Ovary (tissue), 9 donors: ENCODE results near the gene CNGA3. TPM values are rescaled to one million over a fixed set of nuclear protein-coding genes. Genes with fewer than 3 reads are reported as not detected.

Experiments
- DNase-seq, 5 donors: peaks; one replicate each; pipeline ENCODE4 v3.0.0-alpha.2; 2019 to 2020
- H3K27ac ChIP-seq, 2 donors: fragments of 200-600 bp; one replicate each; pipeline versions ENCODE4 v1.5.1 to v1.8.0; 2019 to 2022
- H3K27me3 ChIP-seq: fragments of 200-600 bp; one replicate; pipeline ENCODE4 v1.8.0; 2022
- H3K36me3 ChIP-seq: fragments of 200-600 bp; sonication (generic); one replicate; pipeline ENCODE4 v1.5.1; 2019
- H3K4me1 ChIP-seq: one replicate; pipeline ENCODE4 v1.8.1; 2013; ENCODE audit warnings: mild to moderate bottlenecking, moderate library complexity; ENCODE audit not compliant: insufficient read depth
- H3K4me3 ChIP-seq: fragments of 200-600 bp; sonication (generic); one replicate; pipeline ENCODE4 v1.5.1; 2017
- H3K9me3 ChIP-seq, 2 donors: fragments of 200-600 bp in 1 of 2; sonication (generic) in 1 of 2; one replicate each; pipeline versions ENCODE4 v1.5.1 to v1.8.1; 2013 to 2019; ENCODE audit warnings: mild to moderate bottlenecking in 1 of 2, moderate library complexity in 1 of 2
- CTCF ChIP-seq, 3 donors: fragments of 450-650 bp in 2 of 3; fragments of 200-600 bp in 1 of 3; IDR thresholded peaks; one replicate each; pipeline versions ENCODE4 v1.5.1 to v1.8.0; 2016 to 2022; ENCODE audit warnings: antibody characterized with exemption in 3 of 3, mild to moderate bottlenecking in 1 of 3
- EP300 ChIP-seq: sonication (generic); formaldehyde crosslinking; IDR thresholded peaks from one replicate; pipeline ENCODE4 v1.6.1; 2017; ENCODE audit warnings: antibody characterized with exemption
- POLR2A ChIP-seq: fragments of 450-650 bp; IDR thresholded peaks from one replicate; pipeline ENCODE4 v1.6.1; 2017; ENCODE audit warnings: antibody characterized with exemption, mild to moderate bottlenecking, moderate library complexity
- WGBS, 3 donors: extraction: QIAGEN DNeasy Blood & Tissue Kit in 1 of 3; methylation state at CpG; one replicate each; pipeline versions ENCODE4 v1.1.5 to v1.1.7; 2013 to 2017; 5-methylcytosine and 5-hydroxymethylcytosine counted together
- intact Hi-C, 4 donors: fragments of 100-400 bp; cut with DNase I; formaldehyde crosslinking; loops; one replicate each; pipeline versions ENCODE4 v1.11.0 to v1.15.1; 2022 to 2023
- polyA plus RNA-seq, 2 donors: library from polyadenylated mRNA; stranded (reverse); fragments of 200-250 nt in 1 of 2; fragments of 350-450 nt in 1 of 2; fragmentation: Illumina TruSeq in 1 of 2; extraction: RNeasy Lipid Tissue Mini Kit (QIAGEN cat#74804) in 1 of 2; gene quantifications; one replicate each; pipeline ENCODE4 v1.2.3, GENCODE V29; 2013 to 2014
- total RNA-seq, 7 donors: library from RNA; depleted of rRNA in 2 of 7; stranded (reverse); fragments of >200 nt in 2 of 7; fragmentation: NEBNext Ultra II Directional in 3 of 7; extraction: Animal tissue kit (Norgen Biotek cat#: 25700) in 3 of 7; gene quantifications; one replicate each; pipeline versions ENCODE4 v1.1.0 to v1.2.4, GENCODE V29; 2016 to 2023
- donor health status: DM: no; HTN: no; CAD: no; lungs with moderate emphysema.
- donor health status: DM: no; HTN: no; CAD: no.
- donor health status: Bipolar disorder and iron deficiency.
- donor health status: DM: yes; HTN: yes; CAD: no.
- donor health status: DM: no; HTN: no; CAD: no.
- donor health status: DM: yes; HTN: yes; CAD: no.

Gene CNGA3
- total and polyA plus RNA-seq, 9 donors: 0.05 to 0.34 (median 0.10) TPM; not detected in 6

GRCh38 chr2:98311771-98312545, 34.3 kb upstream of the CNGA3 start:
- TF ChIP-seq POLR2A: no peak
- no peak for TF ChIP-seq CTCF (IDR thresholded peaks at IDR 0.05)
- no peak for TF ChIP-seq EP300
- Histone ChIP-seq H3K36me3 (no peaks in the 10 kb centered on the region), H3K27ac (no peak overlapping the region), H3K9me3 (no peaks in the 10 kb centered on the region), H3K4me1 (no peaks in the 10 kb centered on the region), H3K27me3 (no peaks in the 10 kb centered on the region), H3K4me3 (no peak overlapping the region)
- intact Hi-C loops: no loop called here
- 76 to 86% (median 80%) methylated on average over 33 of the region's 33 CpGs for WGBS, 3 donors
- DNase-seq: no peak

GRCh38 chr2:98313492-98314250, 32.6 kb upstream of the CNGA3 start:
- 79 to 83% (median 82%) methylated on average over 8 of the region's 8 CpGs for WGBS, 3 donors
- intact Hi-C loops: no loop called here
- H3K4me1 ChIP-seq: no peaks in the 10 kb centered on the region
- H3K27ac ChIP-seq: no peak overlapping the region
- TF ChIP-seq POLR2A (no peak), EP300 (no peak), CTCF (IDR thresholded peaks at IDR 0.05) (no peak)
- no peaks in the 10 kb centered on the region for H3K36me3 ChIP-seq
- H3K4me3 ChIP-seq: no peak overlapping the region
- H3K27me3 ChIP-seq: no peaks in the 10 kb centered on the region
- no peaks in the 10 kb centered on the region for H3K9me3 ChIP-seq
- DNase-seq: no peak

GRCh38 chr2:98314251-98314650, 32.0 kb upstream of the CNGA3 start:
- TF ChIP-seq POLR2A: no peak
- TF ChIP-seq CTCF (IDR thresholded peaks at IDR 0.05): no peak
- no peak for TF ChIP-seq EP300
- Histone ChIP-seq H3K4me3 (no peak overlapping the region), H3K9me3 (no peaks in the 10 kb centered on the region), H3K4me1 (no peaks in the 10 kb centered on the region), H3K27me3 (no peaks in the 10 kb centered on the region), H3K36me3 (no peaks in the 10 kb centered on the region), H3K27ac (no peak overlapping the region)
- intact Hi-C loops: no loop called here
- DNase-seq: no peak
- WGBS, 3 donors: 79 to 88% (median 87%) methylated on average over 4 of the region's 4 CpGs

GRCh38 chr2:98315957-98316356, 30.3 kb upstream of the CNGA3 start:
- WGBS, 3 donors: 91 to 94% (median 92%) methylated on average over 2 of the region's 2 CpGs
- no peak overlapping the region for H3K4me3 ChIP-seq
- H3K9me3 ChIP-seq: peaks cover 0 to 4% of the 10 kb centered on the region in 2 donors
- no peak for TF ChIP-seq POLR2A
- no peak for TF ChIP-seq EP300
- no peak for TF ChIP-seq CTCF (IDR thresholded peaks at IDR 0.05)
- no peaks in the 10 kb centered on the region for H3K4me1 ChIP-seq
- DNase-seq: no peak
- H3K27me3 ChIP-seq: no peaks in the 10 kb centered on the region
- no peak overlapping the region for H3K27ac ChIP-seq
- no peaks in the 10 kb centered on the region for H3K36me3 ChIP-seq
- intact Hi-C loops: no loop called here
